H9 (cell line): ENCODE measurements around the gene TMC2. TPM values are rescaled to one million over a fixed set of nuclear protein-coding genes. Genes with fewer than 3 reads are reported as not detected.
A peak's percentile ranks its signal among the peaks of the same experiment; 100 is the strongest.

ENCODE experiments used
- DNase-seq: peaks from one replicate; pipeline ENCODE4 v3.0.0-alpha.2; 2017
- H2AFZ ChIP-seq: one replicate; pipeline ENCODE4 v1.6.1; 2013; ENCODE audit warnings: mild to moderate bottlenecking, low read length, control low read depth, moderate library complexity
- H2AK5ac ChIP-seq: 2 replicates; pipeline ENCODE4 v1.6.1; 2013; ENCODE audit warnings: low read length, control low read depth, mixed read lengths; ENCODE audit not compliant: insufficient read length
- H2BK120ac ChIP-seq: one replicate; pipeline ENCODE4 v1.6.1; 2013; ENCODE audit warnings: low read depth, mild to moderate bottlenecking, low read length, control low read depth, inconsistent platforms; ENCODE audit not compliant: poor library complexity, severe bottlenecking
- H2BK12ac ChIP-seq: 2 replicates; pipeline ENCODE4 v1.6.1; 2013; ENCODE audit warnings: low read length, control low read depth, mixed read lengths, low read depth; ENCODE audit not compliant: insufficient read length
- H2BK15ac ChIP-seq: 2 replicates; pipeline ENCODE4 v1.6.1; 2013; ENCODE audit warnings: low read depth, low read length, control low read depth
- H2BK20ac ChIP-seq: one replicate; pipeline ENCODE4 v1.6.1; 2013; ENCODE audit warnings: low read depth, mild to moderate bottlenecking, low read length, control low read depth, inconsistent platforms; ENCODE audit not compliant: poor library complexity, severe bottlenecking
- H2BK5ac ChIP-seq: 2 replicates; pipeline ENCODE4 v1.6.1; 2013; ENCODE audit warnings: low read length, control low read depth, mixed read lengths; ENCODE audit not compliant: insufficient read length
- H3K14ac ChIP-seq: 2 replicates; pipeline ENCODE4 v1.6.1; 2013; ENCODE audit warnings: low read length, control low read depth; ENCODE audit not compliant: insufficient read depth
- H3K18ac ChIP-seq: 2 replicates; pipeline ENCODE4 v1.6.1; 2013; ENCODE audit warnings: low read depth, mild to moderate bottlenecking, mixed read lengths, low read length, control low read depth; ENCODE audit not compliant: insufficient read length
- H3K23ac ChIP-seq: 2 replicates; pipeline ENCODE4 v1.6.1; 2013; ENCODE audit warnings: low read length, control low read depth, mixed read lengths, low read depth; ENCODE audit not compliant: insufficient read length
- H3K23me2 ChIP-seq: 2 replicates; pipeline ENCODE4 v1.6.1; 2013; ENCODE audit warnings: low read depth, mild to moderate bottlenecking, mixed read lengths, low read length, control low read depth; ENCODE audit not compliant: insufficient read length, poor library complexity, severe bottlenecking
- H3K27ac ChIP-seq: 2 replicates; pipeline ENCODE4 v1.5.1; 2013; ENCODE audit warnings: low read length, control low read depth, mixed read lengths, low read depth; ENCODE audit not compliant: insufficient read length
- H3K27me3 ChIP-seq: 2 replicates; pipeline ENCODE4 v1.6.1; 2013; ENCODE audit warnings: low read length, control low read depth, inconsistent platforms; ENCODE audit not compliant: insufficient read depth
- H3K4ac ChIP-seq: 2 replicates; pipeline ENCODE4 v1.6.1; 2013; ENCODE audit warnings: low read depth, mild to moderate bottlenecking, control low read depth, inconsistent platforms, low read length, moderate library complexity
- H3K4me1 ChIP-seq: 2 replicates; pipeline ENCODE4 v1.6.1; 2013; ENCODE audit warnings: low read length, control low read depth, inconsistent platforms; ENCODE audit not compliant: insufficient read depth
- H3K4me2 ChIP-seq: 2 replicates; pipeline ENCODE4 v1.6.1; 2013; ENCODE audit warnings: low read length, control low read depth, mixed read lengths; ENCODE audit not compliant: insufficient read length, insufficient read depth
- H3K56ac ChIP-seq: 2 replicates; pipeline ENCODE4 v1.6.1; 2013; ENCODE audit warnings: low read depth, mild to moderate bottlenecking, mixed read lengths, low read length, control low read depth; ENCODE audit not compliant: insufficient read length
- H3K79me1 ChIP-seq: 2 replicates; pipeline ENCODE4 v1.6.1; 2013; ENCODE audit warnings: low read depth, mild to moderate bottlenecking, moderate library complexity, low read length, control low read depth, inconsistent platforms; ENCODE audit not compliant: insufficient read depth, poor library complexity, severe bottlenecking
- H3K79me2 ChIP-seq: 2 replicates; pipeline ENCODE4 v1.6.1; 2013; ENCODE audit warnings: low read length, control low read depth, inconsistent platforms; ENCODE audit not compliant: insufficient read depth
- H3K9ac ChIP-seq: 2 replicates; pipeline ENCODE4 v1.6.1; 2013; ENCODE audit warnings: low read length, control low read depth, mixed read lengths; ENCODE audit not compliant: insufficient read length; ENCODE audit errors: extremely low read depth
- H3K9me3 ChIP-seq: one replicate; pipeline ENCODE4 v1.6.1; 2013; ENCODE audit warnings: low read depth, low read length, inconsistent platforms; ENCODE audit not compliant: control insufficient read depth
- H3T11ph ChIP-seq: one replicate; pipeline ENCODE4 v1.6.1; 2013; ENCODE audit warnings: mild to moderate bottlenecking, low read length, control low read depth, inconsistent platforms
- H4K20me1 ChIP-seq: one replicate; pipeline ENCODE4 v1.6.1; 2013; ENCODE audit not compliant: control insufficient read depth, insufficient read length, insufficient read depth
- H4K5ac ChIP-seq: 2 replicates; pipeline ENCODE4 v1.6.1; 2013; ENCODE audit warnings: low read depth, mild to moderate bottlenecking, mixed read lengths, low read length, control low read depth; ENCODE audit not compliant: insufficient read length
- H4K8ac ChIP-seq: replicated peaks from 2 replicates; pipeline ENCODE4 v1.6.1; 2013; ENCODE audit warnings: low read length, control low read depth, mixed read lengths, low read depth; ENCODE audit not compliant: insufficient read length
- H4K91ac ChIP-seq: 2 replicates; pipeline ENCODE4 v1.6.1; 2013; ENCODE audit warnings: low read depth, mild to moderate bottlenecking, moderate library complexity, mixed read lengths, low read length, control low read depth; ENCODE audit not compliant: insufficient read length
- H3K27ac Mint-ChIP-seq, 3 experiments: 2 replicates in 2 of 3; 3 replicates in 1 of 3; pipeline ENCODE4 v1.8.0; 2020 to 2021; ENCODE audit warnings: mixed read lengths in 3 of 3, mild to moderate bottlenecking in 1 of 3, moderate library complexity in 1 of 3
- H3K27me3 Mint-ChIP-seq: 2 replicates; pipeline ENCODE4 v1.8.0; 2021; ENCODE audit warnings: low read depth, mild to moderate bottlenecking, moderate library complexity, mixed read lengths
- H3K36me3 Mint-ChIP-seq, 3 experiments: 2 replicates in 2 of 3; 3 replicates in 1 of 3; pipeline ENCODE4 v1.8.0; 2020 to 2021; ENCODE audit warnings: low read depth in 3 of 3, mixed read lengths in 3 of 3; ENCODE audit not compliant: insufficient read depth in 1 of 3
- H3K4me1 Mint-ChIP-seq, 2 experiments: 2 replicates each; pipeline ENCODE4 v1.8.0; 2020; ENCODE audit warnings: mixed read lengths in 2 of 2
- H3K4me3 Mint-ChIP-seq, 2 experiments: 2 replicates in 1 of 2; 3 replicates in 1 of 2; pipeline ENCODE4 v1.8.0; 2020 to 2021; ENCODE audit warnings: mild to moderate bottlenecking in 2 of 2, mixed read lengths in 2 of 2, moderate library complexity in 1 of 2
- H3K9me3 Mint-ChIP-seq, 2 experiments: 2 replicates in 1 of 2; 3 replicates in 1 of 2; pipeline ENCODE4 v1.8.0; 2020; ENCODE audit warnings: mild to moderate bottlenecking in 2 of 2, mixed read lengths in 2 of 2, moderate library complexity in 1 of 2
- CTCF ChIP-seq: fragments of 200-600 bp; sonication (generic); conservative IDR thresholded peaks from 3 replicates; pipeline ENCODE4 v1.8.0; 2021; ENCODE audit warnings: antibody characterized with exemption, mild to moderate bottlenecking
- WGBS: extraction: QIAGEN DNeasy Blood & Tissue Kit; methylation state at CpG from one replicate; pipeline ENCODE4 v1.1.7; 2013; ENCODE audit warnings: missing lambda C conversion rate, low lambda C conversion rate, mixed read lengths; ENCODE audit not compliant: insufficient read length; ENCODE audit errors: extremely low coverage; 5-methylcytosine and 5-hydroxymethylcytosine counted together
- total RNA-seq: library from RNA; stranded (reverse); gene quantifications from 2 replicates; pipeline ENCODE4 v1.2.1, GENCODE V29; 2021

TMC2 gene
- total RNA-seq, 1 experiment from 2014 or later, result not detected

GRCh38 chr20:2599288-2600006 is 63.1 kb downstream of the TMC2 start:
- Histone ChIP-seq H3K9ac (no peak overlapping the region), H3K79me1 (no peaks in the 10 kb centered on the region), H2AK5ac (no peak overlapping the region), H3K14ac (no peak overlapping the region), H2BK5ac (no peak overlapping the region), H3T11ph (no peak overlapping the region), H3K27ac (no peak overlapping the region), H4K8ac (no peak overlapping the region), H3K4ac (no peak overlapping the region), H2BK12ac (no peak overlapping the region), H2BK20ac (no peak overlapping the region), H4K20me1 (no peaks in the 10 kb centered on the region), H4K5ac (no peak overlapping the region), H3K18ac (no peak overlapping the region), H3K4me2 (no peak overlapping the region), H3K27me3 (no peaks in the 10 kb centered on the region), H3K56ac (no peak overlapping the region), H3K79me2 (no peaks in the 10 kb centered on the region), H3K23me2 (no peaks in the 10 kb centered on the region), H4K91ac (no peak overlapping the region), H3K4me1 (peaks cover 4% of the 10 kb centered on the region; the same call in 1 of the 2 replicates), H3K23ac (no peak overlapping the region), H3K9me3 (no peaks in the 10 kb centered on the region), H2AFZ (peak overlapping the region; percentile 60), H2BK15ac (no peak overlapping the region), H2BK120ac (no peak overlapping the region)
- Mint-ChIP-seq H3K4me1 (peaks cover 13% of the 10 kb centered on the region in 2 experiments), H3K27me3 (peaks cover 1% of the 10 kb centered on the region; the same call in 1 of the 2 replicates), H3K36me3 (no peaks in the 10 kb centered on the region; a peak in 1 of 7 replicates), H3K4me3 (no peak overlapping the region), H3K27ac (peak overlapping the region in 1 of 3 experiments; percentile 18; a peak in 1 of 7 replicates), H3K9me3 (no peaks in the 10 kb centered on the region)
- no CpG with 5 or more reads among the region's 5 CpGs for WGBS
- DNase-seq, result peak; percentile 50
- TF ChIP-seq CTCF, result no peak
